Left lung (tissue), 10 donors: Measurements from ENCODE around the gene NR2F6. TPM values are rescaled to one million over a fixed set of nuclear protein-coding genes. Genes with fewer than 3 reads are reported as not detected.

Source experiments
- ATAC-seq: fragments of 200-7000 bp; cut with Tn5 transposase; one replicate; pipeline ENCODE4 v1.9.1; 2020; ENCODE audit warnings: moderate library complexity
- DNase-seq, 4 donors: peaks; one replicate each; pipeline ENCODE4 v3.0.0-alpha.2; 2013 to 2020
- H3K27ac ChIP-seq, 2 donors: fragments of 200-600 bp; sonication (generic) in 1 of 2; one replicate each; pipeline versions ENCODE4 v1.5.0 to v1.8.0; 2020 to 2021
- H3K27me3 ChIP-seq, 2 donors: fragments of 200-600 bp; sonication (generic) in 1 of 2; one replicate each; pipeline versions ENCODE4 v1.5.0 to v1.8.0; 2020 to 2021
- H3K36me3 ChIP-seq, 2 donors: fragments of 200-600 bp; sonication (generic) in 1 of 2; one replicate each; pipeline versions ENCODE4 v1.5.0 to v1.8.0; 2020 to 2021
- H3K4me1 ChIP-seq, 2 donors: fragments of 200-600 bp; one replicate each; pipeline ENCODE4 v1.8.0; 2021
- H3K4me3 ChIP-seq, 2 donors: fragments of 200-600 bp; sonication (generic) in 1 of 2; one replicate each; pipeline versions ENCODE4 v1.5.0 to v1.8.0; 2020 to 2021; ENCODE audit warnings: mild to moderate bottlenecking in 1 of 2
- H3K9me3 ChIP-seq, 2 donors: fragments of 200-600 bp; sonication (generic) in 1 of 2; one replicate each; pipeline versions ENCODE4 v1.5.0 to v1.8.0; 2020 to 2021
- intact Hi-C, 2 donors: fragments of 100-400 bp; cut with DNase I; formaldehyde crosslinking; loops; one replicate each; pipeline versions ENCODE4 v1.11.2 to v1.14.2; 2022
- polyA plus RNA-seq, 6 donors: library from polyadenylated mRNA; unstranded; fragments of 120-200 nt; gene quantifications; one replicate each; pipeline ENCODE4 v1.2.1, GENCODE V29; 2013; ENCODE audit not compliant: insufficient read length in 6 of 6
- total RNA-seq, 2 donors: library from RNA; stranded (reverse); fragmentation: NEBNext Ultra II Directional; extraction: Animal tissue kit (Norgen Biotek cat#: 25700); gene quantifications; one replicate each; pipeline ENCODE4 v1.2.1, GENCODE V29; 2021
- TF ChIP-seq, protein P1 (sequence below), 2 donors: fragments of 200-600 bp; sonication (generic) in 1 of 2; IDR thresholded peaks; one replicate each; pipeline versions ENCODE4 v1.5.0 to v1.8.0; 2021; ENCODE audit warnings: antibody characterized with exemption in 2 of 2
- donor health status: DM: no; HTN: yes; CAD: no.
- donor health status: DM: no; HTN: no; CAD: no.

Gene NR2F6
- total and polyA plus RNA-seq, 8 donors, result 18.6 to 56.5 (median 30.7) TPM

DNA sequence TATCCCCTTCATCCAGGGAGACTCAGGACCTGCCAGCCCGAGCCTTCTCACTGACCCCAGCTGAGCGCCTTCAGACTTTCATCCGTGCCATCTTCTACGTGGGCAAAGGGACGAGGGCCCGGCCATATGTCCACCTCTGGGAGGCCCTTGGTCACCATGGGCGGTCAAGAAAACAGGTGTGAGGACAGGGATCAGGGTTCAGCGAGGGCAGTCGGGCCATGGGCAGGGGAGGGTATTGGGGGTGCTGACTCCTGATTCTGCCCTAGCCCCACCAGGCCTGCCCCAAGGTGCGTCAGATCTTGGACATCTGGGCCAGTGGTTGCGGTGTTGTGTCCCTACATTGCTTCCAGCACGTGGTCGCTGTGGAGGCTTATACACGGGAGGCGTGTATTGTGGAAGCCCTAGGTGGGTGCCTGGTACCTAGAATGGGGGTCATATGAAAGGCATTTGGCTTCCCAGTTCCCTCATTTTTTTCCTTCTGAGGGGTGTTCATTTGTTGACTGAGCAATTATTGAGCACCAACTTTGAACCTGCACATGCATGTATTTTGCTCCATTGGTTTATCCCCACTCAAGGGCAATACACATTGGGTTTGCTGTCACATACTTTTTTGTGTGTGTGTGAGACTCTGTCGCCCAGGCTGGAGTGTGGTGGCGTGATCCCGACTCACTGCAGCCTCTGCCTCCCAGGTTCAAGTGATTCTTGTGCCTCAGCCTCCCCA, 39.9 kb upstream of the NR2F6 start:
- ATAC-seq (no peak), DNase-seq (no peak)
- H3K27ac ChIP-seq, result no peak overlapping the region
- peaks cover 0 to 24% of the 10 kb centered on the region in 2 donors for H3K27me3 ChIP-seq
- no peaks in the 10 kb centered on the region for H3K36me3 ChIP-seq
- TF ChIP-seq, protein P1, sequence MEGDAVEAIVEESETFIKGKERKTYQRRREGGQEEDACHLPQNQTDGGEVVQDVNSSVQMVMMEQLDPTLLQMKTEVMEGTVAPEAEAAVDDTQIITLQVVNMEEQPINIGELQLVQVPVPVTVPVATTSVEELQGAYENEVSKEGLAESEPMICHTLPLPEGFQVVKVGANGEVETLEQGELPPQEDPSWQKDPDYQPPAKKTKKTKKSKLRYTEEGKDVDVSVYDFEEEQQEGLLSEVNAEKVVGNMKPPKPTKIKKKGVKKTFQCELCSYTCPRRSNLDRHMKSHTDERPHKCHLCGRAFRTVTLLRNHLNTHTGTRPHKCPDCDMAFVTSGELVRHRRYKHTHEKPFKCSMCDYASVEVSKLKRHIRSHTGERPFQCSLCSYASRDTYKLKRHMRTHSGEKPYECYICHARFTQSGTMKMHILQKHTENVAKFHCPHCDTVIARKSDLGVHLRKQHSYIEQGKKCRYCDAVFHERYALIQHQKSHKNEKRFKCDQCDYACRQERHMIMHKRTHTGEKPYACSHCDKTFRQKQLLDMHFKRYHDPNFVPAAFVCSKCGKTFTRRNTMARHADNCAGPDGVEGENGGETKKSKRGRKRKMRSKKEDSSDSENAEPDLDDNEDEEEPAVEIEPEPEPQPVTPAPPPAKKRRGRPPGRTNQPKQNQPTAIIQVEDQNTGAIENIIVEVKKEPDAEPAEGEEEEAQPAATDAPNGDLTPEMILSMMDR (IDR thresholded peaks at IDR 0.05), result no peak
- no peaks in the 10 kb centered on the region for H3K9me3 ChIP-seq
- intact Hi-C loops, result loop anchor here in 1 of 2 donors (10.0 kb wide), 1 partner anchor 81 kb away; no protein-coding TSS in a partner anchor
- peaks cover 11 to 24% of the 10 kb centered on the region in 2 donors for H3K4me1 ChIP-seq
- H3K4me3 ChIP-seq, result no peak overlapping the region

- Histone ChIP-seq H3K4me1 (peaks cover 11 to 24% of the 10 kb centered on the region in 2 donors), H3K27ac (no peak overlapping the region), H3K27me3 (peaks cover 0 to 25% of the 10 kb centered on the region in 2 donors), H3K9me3 (no peaks in the 10 kb centered on the region), H3K4me3 (no peak overlapping the region), H3K36me3 (peaks cover 0 to 11% of the 10 kb centered on the region in 2 donors)
- DNase-seq (no peak), ATAC-seq (no peak)
- TF ChIP-seq, protein P1 (IDR thresholded peaks at IDR 0.05), result no peak
- intact Hi-C loops, result loop anchor here in 1 of 2 donors (5.0 to 10.0 kb wide), 2 partner anchors 79 to 216 kb away; no protein-coding TSS in a partner anchor
Observed at GRCh38 chr19:17283504-17283996, 37.8 kb upstream of the NR2F6 start.

DNA sequence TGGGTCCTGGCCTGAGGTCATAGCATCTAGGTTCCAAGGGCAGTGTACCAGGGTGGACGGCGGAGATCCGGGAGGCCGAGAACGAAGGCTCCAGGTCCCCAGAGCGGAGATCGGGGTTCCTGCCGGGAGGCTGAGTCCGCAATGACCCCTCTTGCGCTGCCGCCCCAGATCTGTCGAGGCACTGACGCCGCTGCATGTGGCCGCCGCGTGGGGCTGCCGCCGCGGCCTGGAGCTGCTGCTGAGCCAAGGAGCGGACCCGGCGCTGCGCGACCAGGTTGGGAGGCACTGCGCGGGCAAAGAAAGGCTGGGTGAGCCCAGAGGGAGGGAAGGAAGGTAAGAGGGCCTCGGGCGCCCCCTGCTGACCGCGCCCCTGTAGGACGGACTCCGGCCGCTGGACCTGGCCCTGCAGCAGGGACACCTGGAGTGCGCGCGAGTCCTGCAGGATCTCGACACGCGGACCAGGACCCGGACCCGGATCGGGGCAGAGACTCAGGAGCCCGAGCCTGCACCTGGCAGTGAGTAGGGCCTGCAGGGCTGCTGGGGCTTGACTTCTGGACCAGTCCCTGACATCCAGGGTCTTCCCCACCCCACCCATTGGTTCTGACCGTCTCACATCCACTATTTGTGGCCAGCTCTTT, 36.9 kb upstream of the NR2F6 start:
- ATAC-seq (peak; percentile 99), DNase-seq (peak; percentile 68 to 97 (median 87))
- Histone ChIP-seq H3K9me3 (no peaks in the 10 kb centered on the region), H3K36me3 (peaks cover 0 to 17% of the 10 kb centered on the region in 2 donors), H3K27me3 (peaks cover 0 to 25% of the 10 kb centered on the region in 2 donors), H3K27ac (no peak overlapping the region), H3K4me1 (peaks cover 11 to 24% of the 10 kb centered on the region in 2 donors), H3K4me3 (peak overlapping the region; percentile 16 to 51)
- TF ChIP-seq, protein P1 (IDR thresholded peaks at IDR 0.05), result peak; percentile 94 to 98
- intact Hi-C loops, result loop anchor here in 1 of 2 donors (5.0 to 10.0 kb wide), 2 partner anchors 78 to 215 kb away; no protein-coding TSS in a partner anchor

GRCh38 chr19:17281391-17282304, 35.9 kb upstream of the NR2F6 start, which contains the start of gene ANKLE1:
Gene ANKLE1 (plus strand): TSS chr19:17281901. CDS start chr19:17281921, 20 bp downstream.
- H3K27ac ChIP-seq, result no peak within 1 kb of the TSS
- peaks cover 0 to 25% of the 10 kb centered on the region in 2 donors for H3K27me3 ChIP-seq
- no peaks in the 10 kb centered on the region for H3K9me3 ChIP-seq
- intact Hi-C loops, result loop anchor here in 1 of 2 donors (5.0 to 10.0 kb wide), 2 partner anchors 77 to 214 kb away; no protein-coding TSS in a partner anchor
- peaks cover 0 to 27% of the 10 kb centered on the region in 2 donors for H3K36me3 ChIP-seq
- ATAC-seq, result peak; percentile 42
- TF ChIP-seq, protein P1 (IDR thresholded peaks at IDR 0.05), result no peak
- peak in 1 of 4 donors; percentile 86 for DNase-seq
- H3K4me1 ChIP-seq, result peaks cover 11 to 24% of the 10 kb centered on the region in 2 donors
- peak within 1 kb of the TSS; percentile 25 to 51 for H3K4me3 ChIP-seq
